Progenitor cell of endocrine pancreas (in vitro differentiated cells): ENCODE measurements around the gene TCEA3. TPM values are rescaled to one million over a fixed set of nuclear protein-coding genes. Genes with fewer than 3 reads are reported as not detected.

Experiments
- DNase-seq: peaks from one replicate; pipeline ENCODE4 v3.0.0; 2021; ENCODE audit warnings: low spot score; ENCODE audit not compliant: unreplicated experiment
- H3K27ac Mint-ChIP-seq: 2 replicates; pipeline ENCODE4 v1.8.0; 2021; ENCODE audit warnings: mild to moderate bottlenecking, moderate library complexity, mixed read lengths
- H3K27me3 Mint-ChIP-seq: 2 replicates; pipeline ENCODE4 v1.8.0; 2021; ENCODE audit warnings: mixed read lengths
- H3K36me3 Mint-ChIP-seq: 2 replicates; pipeline ENCODE4 v1.8.0; 2022; ENCODE audit warnings: mixed read lengths; ENCODE audit not compliant: insufficient read depth
- H3K4me1 Mint-ChIP-seq: 2 replicates; pipeline ENCODE4 v1.8.0; 2021; ENCODE audit warnings: low read depth, mixed read lengths
- H3K4me3 Mint-ChIP-seq: 2 replicates; pipeline ENCODE4 v1.8.0; 2021; ENCODE audit warnings: low read depth, mild to moderate bottlenecking, moderate library complexity, mixed read lengths
- H3K9me3 Mint-ChIP-seq: 2 replicates; pipeline ENCODE4 v1.8.0; 2021; ENCODE audit warnings: low read depth, mixed read lengths
- CTCF ChIP-seq: fragments of 200-600 bp; sonication (generic); IDR thresholded peaks from one replicate; pipeline ENCODE4 v1.5.0; 2021; ENCODE audit warnings: antibody characterized with exemption, mild to moderate bottlenecking; ENCODE audit not compliant: unreplicated experiment
- total RNA-seq: library from RNA; stranded (reverse); gene quantifications from 2 replicates; pipeline ENCODE4 v1.2.1, GENCODE V29; 2021

TCEA3 gene
- total RNA-seq, 1 donor from 2014 or later, result 12.9 TPM

GRCh38 chr1:23433122-23433521 lies 8.6 kb upstream of the TCEA3 start:
- no peak for TF ChIP-seq CTCF
- Mint-ChIP-seq H3K36me3 (peaks cover 34% of the 10 kb centered on the region), H3K4me1 (no peaks in the 10 kb centered on the region), H3K27ac (no peak overlapping the region), H3K9me3 (no peaks in the 10 kb centered on the region), H3K4me3 (no peak overlapping the region), H3K27me3 (no peaks in the 10 kb centered on the region)
- no peak for DNase-seq

GRCh38 chr1:23431431-23431830 lies 6.9 kb upstream of the TCEA3 start:
- Mint-ChIP-seq H3K27me3 (peaks cover 2% of the 10 kb centered on the region), H3K9me3 (no peaks in the 10 kb centered on the region), H3K36me3 (peaks cover 30% of the 10 kb centered on the region), H3K27ac (no peak overlapping the region), H3K4me1 (no peaks in the 10 kb centered on the region), H3K4me3 (no peak overlapping the region)
- TF ChIP-seq CTCF, result no peak
- DNase-seq, result no peak

DNA sequence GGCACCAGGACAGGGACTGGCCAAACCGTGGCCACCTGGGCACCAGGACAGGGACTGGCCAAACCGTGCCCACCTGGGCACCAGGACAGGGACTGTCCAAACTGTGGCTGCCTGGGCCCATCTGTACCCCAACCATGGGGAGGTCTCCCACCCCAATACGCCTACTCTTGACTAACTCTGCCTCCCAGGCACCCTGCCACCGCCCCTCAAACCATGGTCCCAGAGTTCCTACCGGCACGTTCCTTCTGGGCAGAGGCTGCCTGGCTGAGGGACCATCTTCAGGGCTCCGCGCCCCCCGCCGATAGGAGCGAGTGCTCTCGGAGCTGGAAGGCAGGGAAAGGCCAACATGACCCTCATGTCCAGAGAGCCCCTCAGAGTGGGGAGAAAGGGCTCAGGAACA lies 6.3 kb upstream of the TCEA3 start:
- DNase-seq, result no peak
- Mint-ChIP-seq H3K27ac (no peak overlapping the region), H3K4me3 (no peak overlapping the region), H3K27me3 (peaks cover 8% of the 10 kb centered on the region), H3K9me3 (no peaks in the 10 kb centered on the region), H3K4me1 (no peaks in the 10 kb centered on the region), H3K36me3 (peaks cover 36% of the 10 kb centered on the region)
- no peak for TF ChIP-seq CTCF

- H3K4me3 Mint-ChIP-seq, result no peak overlapping the region
- no peaks in the 10 kb centered on the region for H3K9me3 Mint-ChIP-seq
- H3K4me1 Mint-ChIP-seq, result peaks cover 4% of the 10 kb centered on the region
- no peak for DNase-seq
- TF ChIP-seq CTCF, result no peak
- H3K27me3 Mint-ChIP-seq, result peaks cover 15% of the 10 kb centered on the region
- H3K27ac Mint-ChIP-seq, result no peak overlapping the region
- peaks cover 26% of the 10 kb centered on the region for H3K36me3 Mint-ChIP-seq
These were observed 3.8 kb upstream of the TCEA3 start for GRCh38 chr1:23428136-23428905.

GRCh38 chr1:23427550-23427949 lies 3.0 kb upstream of the TCEA3 start:
- H3K4me1 Mint-ChIP-seq, result peaks cover 7% of the 10 kb centered on the region
- H3K27ac Mint-ChIP-seq, result no peak overlapping the region
- no peaks in the 10 kb centered on the region for H3K9me3 Mint-ChIP-seq
- peaks cover 21% of the 10 kb centered on the region for H3K36me3 Mint-ChIP-seq
- H3K27me3 Mint-ChIP-seq, result peaks cover 15% of the 10 kb centered on the region
- no peak overlapping the region for H3K4me3 Mint-ChIP-seq
- no peak for DNase-seq
- TF ChIP-seq CTCF, result no peak
